Breast epithelium (tissue), 3 donors: ENCODE results near the gene BET1L.

Source experiments
- CTCF ChIP-seq, 3 donors: fragments of 450-650 bp; IDR thresholded peaks; one replicate each; pipeline ENCODE4 v1.5.1; 2016 to 2017; ENCODE audit warnings: antibody characterized with exemption in 3 of 3, mild to moderate bottlenecking in 3 of 3, moderate library complexity in 3 of 3
- POLR2AphosphoS5 ChIP-seq, 3 donors: sonication (generic); formaldehyde crosslinking; IDR thresholded peaks; one replicate each; pipeline ENCODE4 v1.6.1; 2017; ENCODE audit warnings: antibody characterized with exemption in 3 of 3

DNA sequence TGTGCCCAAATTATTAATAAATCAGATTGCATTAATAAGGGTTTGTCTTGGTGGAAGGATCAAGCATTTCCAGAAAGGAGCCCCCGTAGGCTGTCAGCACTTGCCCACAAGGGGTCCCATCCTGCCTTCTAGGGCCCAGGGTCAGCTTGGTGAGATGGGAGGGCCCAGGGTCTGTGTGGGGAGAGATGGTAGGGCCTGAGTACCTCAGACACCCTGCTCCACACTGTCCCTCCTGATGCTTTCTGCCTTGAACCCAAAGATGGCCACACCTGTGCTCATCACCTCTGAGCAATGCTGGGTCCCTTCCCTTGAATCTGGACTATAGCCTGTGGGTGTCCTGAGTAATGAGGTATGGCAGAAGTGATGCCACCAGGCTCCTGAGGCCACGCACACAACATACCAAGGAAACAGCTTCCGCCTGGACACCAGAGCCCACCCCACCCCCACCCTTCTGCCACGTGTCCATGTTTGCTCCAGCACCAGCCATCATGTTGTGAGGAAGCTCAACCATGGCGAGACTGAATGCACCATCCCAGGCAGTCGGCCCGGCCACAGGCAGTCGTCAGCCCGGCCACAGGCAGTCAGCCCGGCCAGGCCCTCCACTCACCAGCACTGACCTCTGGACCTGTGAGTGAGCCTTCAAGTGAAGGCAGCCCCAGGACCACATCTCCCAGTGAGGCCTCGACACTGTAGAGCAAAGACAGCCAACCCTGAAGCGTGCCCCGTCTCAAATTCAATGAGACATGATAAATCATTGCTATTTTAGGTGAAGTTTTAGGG, 6.8 kb downstream of the BET1L start:
- TF ChIP-seq POLR2AphosphoS5 (IDR thresholded peaks at IDR 0.05) = no peak
- no peak for TF ChIP-seq CTCF (IDR thresholded peaks at IDR 0.05)
